HUDEP-2 (cell line): Measurements from ENCODE around the gene IRF6.
A peak's percentile ranks its signal among the peaks of the same experiment; 100 is the strongest.

Experiments
- DNase-seq, 76 experiments: peaks; one replicate each; lab custom pipeline; 2025; ENCODE audit not compliant: unreplicated experiment in 76 of 76; lab: John Stamatoyannopoulos, UW

IRF6 gene

GRCh38 chr1:209805875-209806760 lies at the start of gene IRF6:
IRF6 (minus strand) TSS chr1:209806142; CDS start chr1:209801413, 4,729 bp downstream.
- DNase-seq, result peak in 62 of 76 experiments; percentile 15 to 82 (median 64)

- no peak for DNase-seq
These were observed 49.7 kb upstream of the IRF6 start for GRCh38 chr1:209855623-209856022.

GRCh38 chr1:209855006-209855405 lies 49.1 kb upstream of the IRF6 start:
- DNase-seq, result no peak

- no peak for DNase-seq
These were observed 48.3 kb upstream of the IRF6 start for GRCh38 chr1:209854196-209854595.

GRCh38 chr1:209853676-209854075 lies 47.7 kb upstream of the IRF6 start:
- DNase-seq, result no peak

GRCh38 chr1:209850342-209850979 lies 44.5 kb upstream of the IRF6 start:
- peak in 16 of 76 experiments; percentile 3 to 44 (median 22) for DNase-seq

- no peak for DNase-seq
These were observed 43.4 kb upstream of the IRF6 start for GRCh38 chr1:209849388-209849787.

- no peak for DNase-seq
These were observed 39.4 kb upstream of the IRF6 start for GRCh38 chr1:209845408-209845725.

- no peak for DNase-seq
These were observed 38.9 kb upstream of the IRF6 start for GRCh38 chr1:209844695-209845407.

- DNase-seq, result no peak
These were observed 34.7 kb upstream of the IRF6 start for GRCh38 chr1:209840611-209841010.

- no peak for DNase-seq
These were observed 34.1 kb upstream of the IRF6 start for GRCh38 chr1:209839875-209840546.

GRCh38 chr1:209838537-209838936 lies 32.6 kb upstream of the IRF6 start:
- DNase-seq, result no peak

- no peak for DNase-seq
These were observed 31.7 kb upstream of the IRF6 start for GRCh38 chr1:209837671-209838070.

- no peak for DNase-seq
These were observed 29.9 kb upstream of the IRF6 start for GRCh38 chr1:209835782-209836298.

- DNase-seq, result no peak
These were observed 25.7 kb upstream of the IRF6 start for GRCh38 chr1:209831615-209832014.

- no peak for DNase-seq
These were observed 24.8 kb upstream of the IRF6 start for GRCh38 chr1:209830722-209831121.

GRCh38 chr1:209829716-209830115 lies 23.8 kb upstream of the IRF6 start:
- no peak for DNase-seq

- peak; percentile 57 to 95 (median 87) for DNase-seq
These were observed 21.7 kb upstream of the IRF6 start, which contains the start of gene UTP25 for GRCh38 chr1:209827384-209828262. UTP25 (plus strand) TSS chr1:209827972; CDS start chr1:209828064, 92 bp downstream.

GRCh38 chr1:209825591-209826434 lies 19.9 kb upstream of the IRF6 start:
- DNase-seq, result no peak
